Natural killer cell (primary cell): ENCODE measurements around the gene TMEM192. TPM values are rescaled to one million over a fixed set of nuclear protein-coding genes. Genes with fewer than 3 reads are reported as not detected.

Experiments
- ATAC-seq, 3 donors: fragments of 150-1000 bp in 2 of 3; fragments of 200-7000 bp in 1 of 3; cut with Tn5 transposase; 1 replicate in 1 of 3; 2 replicates in 2 of 3; pipeline ENCODE4 v1.10.0; 2021; ENCODE audit warnings: mild to moderate bottlenecking in 2 of 3, moderate library complexity in 2 of 3
- DNase-seq, 2 donors: peaks; one replicate each; pipeline versions ENCODE4 v3.0.0 to v3.0.0-alpha.2; 2013 to 2021; ENCODE audit warnings: mixed read lengths in 1 of 2
- H3K27ac ChIP-seq: one replicate; pipeline ENCODE4 v1.5.1; 2013; ENCODE audit warnings: mild to moderate bottlenecking, low read length
- H3K27me3 ChIP-seq: one replicate; pipeline ENCODE4 v1.6.1; 2013; ENCODE audit warnings: low read length; ENCODE audit not compliant: control insufficient read depth, insufficient read depth
- H3K36me3 ChIP-seq: one replicate; pipeline ENCODE4 v1.6.1; 2013; ENCODE audit warnings: low read length; ENCODE audit not compliant: control insufficient read depth, insufficient read depth
- H3K4me1 ChIP-seq: one replicate; pipeline ENCODE4 v1.6.1; 2013; ENCODE audit warnings: low read length; ENCODE audit not compliant: control insufficient read depth, insufficient read depth
- H3K4me3 ChIP-seq: one replicate; pipeline ENCODE4 v1.5.1; 2013; ENCODE audit warnings: low read length
- H3K9me3 ChIP-seq: one replicate; pipeline ENCODE4 v1.6.1; 2013; ENCODE audit warnings: low read length; ENCODE audit not compliant: control insufficient read depth, insufficient read depth
- H3K27ac Mint-ChIP-seq, 2 donors: one replicate each; pipeline ENCODE4 v1.8.0; 2022; ENCODE audit warnings: mild to moderate bottlenecking in 2 of 2, mixed read lengths in 2 of 2, moderate library complexity in 1 of 2
- H3K27me3 Mint-ChIP-seq, 2 donors: one replicate each; pipeline ENCODE4 v1.8.0; 2022; ENCODE audit warnings: low read depth in 2 of 2, mixed read lengths in 2 of 2
- H3K36me3 Mint-ChIP-seq: one replicate; pipeline ENCODE4 v1.8.0; 2022; ENCODE audit warnings: mixed read lengths
- H3K4me1 Mint-ChIP-seq, 2 donors: one replicate each; pipeline ENCODE4 v1.8.0; 2022; ENCODE audit warnings: mixed read lengths in 2 of 2
- H3K4me3 Mint-ChIP-seq: one replicate; pipeline ENCODE4 v1.8.0; 2022; ENCODE audit warnings: mild to moderate bottlenecking, moderate library complexity, mixed read lengths
- H3K9me3 Mint-ChIP-seq, 2 donors: one replicate each; pipeline ENCODE4 v1.8.0; 2022; ENCODE audit warnings: mixed read lengths in 2 of 2
- CTCF ChIP-seq: fragments of 200-600 bp; IDR thresholded peaks from one replicate; pipeline ENCODE4 v1.8.0; 2022; ENCODE audit warnings: antibody characterized with exemption
- WGBS: methylation state at CpG from one replicate; pipeline ENCODE4 v1.1.7; 2013; ENCODE audit warnings: missing lambda C conversion rate; ENCODE audit not compliant: insufficient coverage; 5-methylcytosine and 5-hydroxymethylcytosine counted together
- intact Hi-C: fragments of 100-400 bp; cut with micrococcal nuclease; formaldehyde crosslinking; loops from one replicate; pipeline ENCODE4 v1.14.2; 2022
- total RNA-seq, 4 donors: library from RNA; stranded (reverse); fragments of 120-200 nt in 1 of 4; gene quantifications; one replicate each; pipeline versions ENCODE4 v1.2.3 to v1.2.4, GENCODE V29; 2013 to 2022

The TMEM192 gene
- total RNA-seq, 3 donors from 2014 or later (not counting 1 experiment from before 2014, with no cell fraction given): 9.4 to 11.4 (median 11.0) TPM

- H3K36me3 Mint-ChIP-seq: no peaks in the 10 kb centered on the region
- peaks cover 7 to 17% of the 10 kb centered on the region in 2 donors for H3K27me3 Mint-ChIP-seq
Observed at GRCh38 chr4:165137205-165137604, 24.5 kb upstream of the TMEM192 start.

GRCh38 chr4:165136529-165136928, 23.9 kb upstream of the TMEM192 start:
- ATAC-seq (no peak), DNase-seq (no peak)
- Histone ChIP-seq H3K9me3 (no peaks in the 10 kb centered on the region), H3K4me3 (no peak overlapping the region), H3K27ac (no peak overlapping the region), H3K4me1 (no peaks in the 10 kb centered on the region), H3K27me3 (peaks cover 3% of the 10 kb centered on the region), H3K36me3 (no peaks in the 10 kb centered on the region)
- Mint-ChIP-seq H3K4me3 (no peak overlapping the region), H3K36me3 (no peaks in the 10 kb centered on the region), H3K4me1 (peaks cover 0 to under 1% of the 10 kb centered on the region in 2 donors), H3K27me3 (peaks cover 7 to 17% of the 10 kb centered on the region in 2 donors), H3K9me3 (no peaks in the 10 kb centered on the region), H3K27ac (no peak overlapping the region)
- no peak for TF ChIP-seq CTCF
- WGBS: 88% methylated on average over 3 of the region's 4 CpGs
- intact Hi-C loops: no loop called here

More at GRCh38 chr4:165137205-165137604, 24.5 kb upstream of the TMEM192 start:
- Histone ChIP-seq H3K27me3 (no peaks in the 10 kb centered on the region), H3K36me3 (no peaks in the 10 kb centered on the region), H3K9me3 (no peaks in the 10 kb centered on the region), H3K4me3 (no peak overlapping the region), H3K27ac (no peak overlapping the region), H3K4me1 (no peaks in the 10 kb centered on the region)
- intact Hi-C loops: no loop called here
- Mint-ChIP-seq H3K4me1 (no peaks in the 10 kb centered on the region), H3K27ac (no peak overlapping the region), H3K4me3 (no peak overlapping the region), H3K9me3 (no peaks in the 10 kb centered on the region)
- DNase-seq: no peak
- ATAC-seq: no peak
- TF ChIP-seq CTCF: no peak

- WGBS: 29% methylated on average over 2 of the region's 2 CpGs
- ATAC-seq: no peak
- Histone ChIP-seq H3K27me3 (peaks cover 4% of the 10 kb centered on the region), H3K4me3 (no peak overlapping the region), H3K27ac (no peak overlapping the region), H3K9me3 (no peaks in the 10 kb centered on the region), H3K4me1 (no peaks in the 10 kb centered on the region), H3K36me3 (no peaks in the 10 kb centered on the region)
- H3K4me3 Mint-ChIP-seq: no peak overlapping the region
- H3K36me3 Mint-ChIP-seq: no peaks in the 10 kb centered on the region
- H3K4me1 Mint-ChIP-seq: peaks cover 0 to 6% of the 10 kb centered on the region in 2 donors
- no peaks in the 10 kb centered on the region for H3K9me3 Mint-ChIP-seq
- H3K27me3 Mint-ChIP-seq: peaks cover 30% of the 10 kb centered on the region in 2 donors
- no peak for DNase-seq
- no peak for TF ChIP-seq CTCF
- intact Hi-C loops: no loop called here
- no peak overlapping the region for H3K27ac Mint-ChIP-seq
Observed at GRCh38 chr4:165133150-165133549, 20.5 kb upstream of the TMEM192 start.

- no peaks in the 10 kb centered on the region for H3K36me3 ChIP-seq
- no peak overlapping the region for H3K27ac ChIP-seq
- H3K36me3 Mint-ChIP-seq: no peaks in the 10 kb centered on the region
- peaks cover 0 to 6% of the 10 kb centered on the region in 2 donors for H3K4me1 Mint-ChIP-seq
- H3K9me3 Mint-ChIP-seq: no peaks in the 10 kb centered on the region
- H3K4me3 ChIP-seq: no peak overlapping the region
- TF ChIP-seq CTCF: peak; percentile 84
- H3K9me3 ChIP-seq: no peaks in the 10 kb centered on the region
- no peaks in the 10 kb centered on the region for H3K4me1 ChIP-seq
- H3K27me3 Mint-ChIP-seq: peaks cover 23 to 25% of the 10 kb centered on the region in 2 donors
- peak; percentile 83 to 89 (median 87) for ATAC-seq
- H3K27ac Mint-ChIP-seq: no peak overlapping the region
- intact Hi-C loops: loop anchor here (1.0 kb wide), 2 partner anchors 196 to 333 kb away; partner anchors contain the start of gene MSMO1
- DNase-seq: peak; percentile 61 to 83
- 17% methylated on average over 9 of the region's 9 CpGs for WGBS
- peaks cover 4% of the 10 kb centered on the region for H3K27me3 ChIP-seq
- H3K4me3 Mint-ChIP-seq: no peak overlapping the region
Observed at GRCh38 chr4:165131247-165131832, 18.7 kb upstream of the TMEM192 start.
